HG03575 (cell line): Measurements from ENCODE around the gene UBE2G1.

Experiments used
- ATAC-seq: cut with Tn5 transposase; IDR thresholded peaks from one replicate; pipeline ENCODE4 v1.9.1; 2021; ENCODE audit not compliant: unreplicated experiment, insufficient number of reproducible peaks, low FRiP score; ENCODE audit errors: extremely low read depth

The UBE2G1 gene

DNA sequence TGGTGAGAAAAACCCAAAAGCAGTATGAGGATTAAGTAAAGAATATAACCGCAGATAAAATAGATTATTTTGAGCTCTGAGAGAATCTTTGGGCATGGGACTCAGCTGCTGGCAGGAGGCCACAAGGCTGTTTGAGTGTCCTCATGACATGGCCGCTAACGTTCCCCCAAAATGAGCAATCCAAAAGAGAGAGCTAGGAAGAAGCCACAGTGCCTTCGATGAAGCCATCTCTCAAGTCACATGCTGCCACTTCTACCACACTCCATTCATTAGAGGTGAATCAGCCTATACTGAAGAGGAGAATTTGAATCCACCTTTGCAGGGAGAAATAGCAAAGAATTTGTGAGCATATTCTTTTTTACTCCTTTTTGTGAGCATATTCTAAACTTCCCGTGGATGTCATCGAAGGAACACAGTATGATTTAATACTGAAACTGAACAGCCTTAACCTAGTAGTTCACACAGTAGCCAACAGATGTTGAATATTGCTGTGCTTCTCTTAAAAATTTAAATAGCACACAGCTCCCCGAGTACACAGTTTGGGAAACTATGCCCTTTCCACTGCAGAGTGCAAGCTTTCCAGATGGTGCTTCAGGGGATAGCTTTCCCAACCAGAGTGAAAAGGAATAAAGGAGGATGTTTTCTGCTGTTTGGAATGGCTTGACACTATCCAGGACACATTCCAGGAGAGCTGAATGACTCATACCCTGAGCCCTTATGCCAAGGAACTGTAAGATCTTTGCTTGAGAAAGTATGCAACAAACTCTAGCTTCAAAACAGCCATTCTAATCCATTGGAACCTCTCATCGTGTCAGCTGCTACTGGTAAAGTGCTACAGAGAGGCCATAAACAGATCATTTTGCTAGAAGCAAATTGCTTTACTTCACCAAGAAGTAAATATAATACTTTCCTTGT lies 136.6 kb downstream of the UBE2G1 start:
- no peak for ATAC-seq

DNA sequence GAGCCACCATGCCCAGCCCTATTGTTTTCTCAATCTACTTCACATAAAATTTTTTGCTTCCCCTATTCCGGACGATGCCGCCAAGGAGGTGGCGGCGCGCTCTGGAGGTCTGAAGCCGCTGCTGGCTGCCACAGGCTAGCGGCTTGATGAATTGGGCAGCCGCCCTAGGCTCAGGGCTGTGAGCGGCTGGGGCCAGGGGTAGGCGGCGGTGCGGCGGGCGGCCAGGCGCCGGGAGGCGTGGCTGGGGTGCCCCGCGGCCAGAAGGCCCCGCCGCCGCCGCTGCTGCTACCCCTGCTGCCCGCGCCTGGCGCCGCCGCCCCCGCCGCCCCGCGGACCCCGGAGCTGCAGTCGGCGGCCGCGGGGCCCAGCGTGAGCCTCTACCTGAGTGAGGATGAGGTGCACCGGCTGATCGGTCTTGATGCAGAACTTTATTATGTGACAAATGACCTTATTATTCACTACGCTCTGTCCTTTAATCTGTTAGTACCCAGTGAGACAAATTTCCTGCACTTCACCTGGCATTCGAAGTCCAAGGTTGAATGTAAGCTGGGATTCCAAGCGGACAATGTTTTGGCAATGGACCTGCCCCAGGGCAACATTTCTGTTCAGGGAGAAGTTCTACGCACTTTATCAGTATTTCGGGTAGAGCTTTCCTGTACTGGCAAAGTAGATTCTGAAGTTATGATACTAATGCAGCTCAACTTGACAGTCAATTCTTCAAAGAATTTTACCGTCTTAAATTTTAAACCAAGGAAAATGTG lies 144.4 kb downstream of the UBE2G1 start:
- no peak for ATAC-seq

DNA sequence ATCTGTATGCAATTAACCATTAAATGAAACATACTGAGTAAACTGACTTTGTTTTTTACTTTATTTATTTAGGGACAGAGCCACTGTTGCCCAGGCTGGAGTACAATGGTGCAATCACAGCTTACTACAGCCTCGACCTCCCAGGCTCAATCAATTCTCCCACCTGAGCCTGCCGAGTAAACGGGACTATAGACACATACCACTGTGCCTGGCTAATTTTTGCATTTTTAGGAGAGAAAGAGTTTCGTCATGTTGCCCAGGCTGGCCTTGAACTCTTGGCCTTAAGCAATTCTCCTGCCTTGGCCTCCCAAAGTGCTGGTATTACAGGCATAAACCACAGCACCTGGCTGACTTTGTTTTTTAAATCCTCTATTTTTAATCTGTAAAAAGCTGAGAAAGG lies 145.3 kb downstream of the UBE2G1 start:
- no peak for ATAC-seq

DNA sequence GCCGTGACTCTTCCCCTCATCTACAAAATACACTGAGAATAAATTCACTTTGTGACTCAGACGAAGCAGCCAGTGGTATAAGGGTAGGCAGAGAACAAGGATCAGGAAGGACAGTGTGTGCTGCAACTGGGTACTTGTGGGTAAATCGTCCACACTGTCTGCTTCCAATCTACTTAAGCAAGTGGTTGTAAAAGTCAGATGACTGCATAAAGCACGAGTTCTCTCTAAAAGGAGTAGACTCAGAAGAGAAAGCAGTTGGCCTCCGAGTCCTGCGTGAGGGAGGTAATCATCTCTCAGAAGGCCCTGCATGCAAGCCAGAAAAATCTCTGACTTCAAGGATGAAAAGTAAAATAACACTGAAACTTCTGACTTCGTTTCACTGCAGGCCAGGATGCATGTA lies 145.8 kb downstream of the UBE2G1 start:
- ATAC-seq = no peak
